ENCODE measurements around the gene CLEC4D.

Gene CLEC4D

GRCh38 chr12:8501720-8502119 is 11.6 kb upstream of the CLEC4D start:
- Histone ChIP-seq H3K4me3 (ENCODE audit: low read depth, low read length) (no peak overlapping the region), H3K27me3 (replicated peaks) (no peaks in the 10 kb centered on the region), H3K27ac (no peak overlapping the region), H3K36me3 (replicated peaks) (no peaks in the 10 kb centered on the region)
- in situ Hi-C loops (cut with HindIII; ENCODE audit: low pct_ligation_motif_present, low sequenced_read_pairs), result no loop called here
- no peak for DNase-seq
- TF ChIP-seq CTCF (IDR thresholded peaks at IDR 0.05; ENCODE audit: low read depth, low read length, missing control alignments), result no peak

- no peak for TF ChIP-seq CTCF (IDR thresholded peaks at IDR 0.05; ENCODE audit: low read depth, low read length, missing control alignments)
- no peak overlapping the region for H3K27ac ChIP-seq
- no peaks in the 10 kb centered on the region for H3K36me3 ChIP-seq (replicated peaks)
- no peak for DNase-seq
- no peak overlapping the region for H3K4me3 ChIP-seq (ENCODE audit: low read depth, low read length)
- H3K27me3 ChIP-seq (replicated peaks), result no peaks in the 10 kb centered on the region
- in situ Hi-C loops (cut with HindIII; ENCODE audit: low pct_ligation_motif_present, low sequenced_read_pairs), result no loop called here
These were observed 9.0 kb upstream of the CLEC4D start for GRCh38 chr12:8504351-8504750.

GRCh38 chr12:8507596-8507995 is 5.7 kb upstream of the CLEC4D start:
- Histone ChIP-seq H3K27me3 (replicated peaks) (no peaks in the 10 kb centered on the region), H3K4me3 (ENCODE audit: low read depth, low read length) (no peak overlapping the region), H3K27ac (no peak overlapping the region), H3K36me3 (replicated peaks) (no peaks in the 10 kb centered on the region)
- in situ Hi-C loops (cut with HindIII; ENCODE audit: low pct_ligation_motif_present, low sequenced_read_pairs), result no loop called here
- DNase-seq, result no peak
- no peak for TF ChIP-seq CTCF (IDR thresholded peaks at IDR 0.05; ENCODE audit: low read depth, low read length, missing control alignments)

DNA sequence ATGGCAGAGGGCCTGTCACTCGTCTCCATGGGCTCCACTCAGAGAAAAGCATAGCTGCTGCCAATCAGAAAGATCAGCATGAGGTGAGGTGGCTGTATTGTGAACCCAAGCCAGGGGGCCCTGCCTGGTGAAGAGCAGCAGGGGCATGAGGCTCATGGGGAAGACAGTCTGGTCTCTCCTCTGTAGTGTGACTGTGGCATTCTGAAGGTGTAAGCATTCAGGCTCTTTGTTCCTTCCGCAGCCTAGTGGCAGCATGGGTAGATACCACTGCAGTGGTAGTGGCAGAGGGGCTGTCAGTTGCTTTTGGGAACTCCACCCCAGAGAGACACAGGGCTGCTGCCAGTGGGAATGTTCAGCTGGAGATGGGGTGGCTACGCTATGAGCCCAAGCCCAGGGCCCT is 5.1 kb upstream of the CLEC4D start:
- DNase-seq, result no peak
- no peak overlapping the region for H3K27ac ChIP-seq
- H3K36me3 ChIP-seq (replicated peaks), result no peaks in the 10 kb centered on the region
- H3K4me3 ChIP-seq (ENCODE audit: low read depth, low read length), result no peak overlapping the region
- no peaks in the 10 kb centered on the region for H3K27me3 ChIP-seq (replicated peaks)
- in situ Hi-C loops (cut with HindIII; ENCODE audit: low pct_ligation_motif_present, low sequenced_read_pairs), result no loop called here
- TF ChIP-seq CTCF (IDR thresholded peaks at IDR 0.05; ENCODE audit: low read depth, low read length, missing control alignments), result no peak

DNA sequence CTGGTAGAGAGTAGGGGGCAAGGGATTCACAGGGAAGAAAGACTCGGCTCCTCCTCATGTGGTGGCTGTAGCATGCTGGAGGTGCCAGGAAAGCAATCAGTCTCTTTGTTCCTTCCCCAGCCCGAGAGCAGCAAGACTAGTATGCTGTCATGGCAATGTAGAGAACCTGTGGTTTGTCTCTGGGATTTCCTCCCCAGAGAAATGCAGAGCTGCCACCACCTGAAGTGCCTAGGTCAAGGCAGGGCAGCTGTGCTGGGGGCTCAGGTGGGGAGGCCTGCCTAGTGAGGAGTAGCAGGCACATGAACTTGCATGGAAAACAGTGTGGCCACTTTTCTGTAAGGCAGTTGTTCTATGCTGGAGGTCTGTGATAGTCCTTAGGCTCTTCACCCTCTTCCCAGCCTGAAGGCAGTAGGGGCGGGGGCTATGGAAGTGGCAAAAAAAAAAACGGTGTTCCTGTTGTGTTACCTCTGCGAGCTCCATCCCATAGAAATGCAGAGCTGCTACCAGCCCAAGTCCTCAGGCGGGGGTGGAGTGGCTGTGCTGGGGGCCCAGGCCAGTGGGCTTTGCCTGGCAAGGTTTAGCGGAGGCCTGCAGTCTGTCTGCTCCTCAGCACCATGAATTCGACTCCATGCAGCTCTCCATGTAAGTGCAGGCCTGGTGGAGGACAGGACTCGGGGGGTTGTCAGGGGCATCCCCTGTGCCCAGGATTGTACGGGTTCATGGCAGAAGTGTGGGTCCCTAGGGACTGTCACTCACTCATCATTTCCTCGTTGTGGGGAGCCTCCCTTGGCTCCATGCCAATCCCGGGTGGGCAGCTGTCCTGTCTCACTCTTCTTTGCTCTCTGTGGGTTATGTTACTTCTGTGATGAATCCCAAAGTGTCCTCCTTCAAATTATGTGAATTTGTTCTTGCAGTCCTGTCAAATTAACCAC is 4.1 kb upstream of the CLEC4D start:
- in situ Hi-C loops (cut with HindIII; ENCODE audit: low pct_ligation_motif_present, low sequenced_read_pairs), result no loop called here
- TF ChIP-seq CTCF (IDR thresholded peaks at IDR 0.05; ENCODE audit: low read depth, low read length, missing control alignments), result no peak

More for the DNA sequence above, 4.1 kb upstream of the CLEC4D start:
- no peak for DNase-seq
- Histone ChIP-seq H3K27me3 (replicated peaks) (no peaks in the 10 kb centered on the region), H3K4me3 (ENCODE audit: low read depth, low read length) (no peak overlapping the region), H3K36me3 (replicated peaks) (no peaks in the 10 kb centered on the region), H3K27ac (no peak overlapping the region)
